Measurements from ENCODE around the gene SOX18. TPM values are rescaled to one million over a fixed set of nuclear protein-coding genes. Genes with fewer than 3 reads are reported as not detected.

SOX18 gene
- total and polyA plus RNA-seq, 2 of the 13 experiments (the other 11 are each of a cell fraction or from before 2014, with no cell fraction given): 1.6 to 1.9 TPM

GRCh38 chr20:64069614-64070243, 20.3 kb upstream of the SOX18 start (continued):
- TF ChIP-seq CBFB (CRISPR knock-in tag; IDR thresholded peaks at IDR 0.05) (peak; percentile 68; the same call in 1 of the 2 replicates), REXO4 (CRISPR knock-in tag; IDR thresholded peaks at IDR 0.05; ENCODE audit: borderline replicate concordance) (no peak), ATAD3A (CRISPR knock-in tag; IDR thresholded peaks at IDR 0.05) (no peak), LCORL (IDR thresholded peaks at IDR 0.05) (no peak), LCORL (CRISPR knock-in tag; IDR thresholded peaks at IDR 0.05) (peak; percentile 43; the same call in 1 of the 2 replicates), ZNF607 (CRISPR knock-in tag; IDR thresholded peaks at IDR 0.05; ENCODE audit: borderline replicate concordance) (0 out of 2 replicates have a peak, but pooled peaks have one; percentile 17), ZNF891 (CRISPR knock-in tag; IDR thresholded peaks at IDR 0.05) (no peak), ZNF605 (CRISPR knock-in tag; IDR thresholded peaks at IDR 0.05) (peak; percentile 32; the same call in 1 of the 2 replicates), ETV5 (CRISPR knock-in tag; IDR thresholded peaks at IDR 0.05; ENCODE audit: borderline replicate concordance) (no peak; the same call in 1 of the 2 replicates), HNF1B (CRISPR knock-in tag; IDR thresholded peaks at IDR 0.05) (peak; percentile 54; the same call in 1 of the 2 replicates), ZNF446 (CRISPR knock-in tag; IDR thresholded peaks at IDR 0.05) (no peak), GLMP (CRISPR knock-in tag; IDR thresholded peaks at IDR 0.05; ENCODE audit: borderline replicate concordance) (no peak), NFIC (IDR thresholded peaks at IDR 0.05; ENCODE audit: low read length) (no peak), ZNF547 (CRISPR knock-in tag; IDR thresholded peaks at IDR 0.05) (peak; percentile 67; the same call in 1 of the 2 replicates), ZSCAN20 (CRISPR knock-in tag; IDR thresholded peaks at IDR 0.05; ENCODE audit: borderline replicate concordance) (no peak), NR0B2 (CRISPR knock-in tag; IDR thresholded peaks at IDR 0.05) (peak; percentile 51; the same call in 1 of the 2 replicates), ZNF710 (CRISPR knock-in tag; IDR thresholded peaks at IDR 0.05; ENCODE audit: borderline replicate concordance) (peak; percentile 43; the same call in 1 of the 2 replicates), ZFP36L2 (CRISPR knock-in tag; IDR thresholded peaks at IDR 0.05) (no peak), THAP9 (CRISPR knock-in tag; IDR thresholded peaks at IDR 0.05; ENCODE audit: borderline replicate concordance) (peak; percentile 33; the same call in 1 of the 2 replicates), FOXA3 (CRISPR knock-in tag; IDR thresholded peaks at IDR 0.05) (no peak)

Measured in HepG2 (cell line).